Loucy (cell line): Measurements from ENCODE around the gene SV2B.

ENCODE experiments used
- H2AFZ ChIP-seq: fragments of 200-600 bp; sonication (generic); 2 replicates; pipeline ENCODE4 v1.6.0; 2016; ENCODE audit warnings: antibody characterized with exemption, mild to moderate bottlenecking, low read length, moderate library complexity
- H3F3A ChIP-seq: fragments of 200-600 bp; 2 replicates; pipeline ENCODE4 v1.6.0; 2016; ENCODE audit warnings: antibody characterized with exemption, low read depth, mild to moderate bottlenecking
- H3K27me3 ChIP-seq: fragments of 200-600 bp; sonication (generic); 2 replicates; pipeline ENCODE4 v1.6.1; 2014; ENCODE audit warnings: low read length, mild to moderate bottlenecking; ENCODE audit not compliant: insufficient read depth, poor library complexity, severe bottlenecking
- H3K36me3 ChIP-seq: fragments of 200-600 bp; sonication (generic); 2 replicates; pipeline ENCODE4 v1.6.1; 2016; ENCODE audit warnings: low read length; ENCODE audit not compliant: insufficient read depth
- H3K4me1 ChIP-seq: fragments of 200-600 bp; sonication (generic); 2 replicates; pipeline ENCODE4 v1.5.1; 2014; ENCODE audit warnings: low read length, mild to moderate bottlenecking; ENCODE audit not compliant: insufficient read depth, poor library complexity, severe bottlenecking
- H3K4me2 ChIP-seq: fragments of 200-600 bp; sonication (generic); 2 replicates; pipeline ENCODE4 v1.6.0; 2014; ENCODE audit warnings: antibody characterized with exemption, low read length, low read depth, mild to moderate bottlenecking; ENCODE audit not compliant: poor library complexity, severe bottlenecking
- H3K4me3 ChIP-seq: fragments of 200-600 bp; sonication (generic); 2 replicates; pipeline ENCODE4 v1.5.1; 2014; ENCODE audit warnings: low read length, mild to moderate bottlenecking, mixed read lengths; ENCODE audit not compliant: poor library complexity, severe bottlenecking
- H3K79me2 ChIP-seq: fragments of 200-600 bp; sonication (generic); 2 replicates; pipeline ENCODE4 v1.6.1; 2014; ENCODE audit warnings: low read length; ENCODE audit not compliant: insufficient read depth
- H3K9ac ChIP-seq: fragments of 200-600 bp; sonication (generic); 2 replicates; pipeline ENCODE4 v1.6.0; 2014; ENCODE audit warnings: mild to moderate bottlenecking, low read depth, low read length, moderate library complexity; ENCODE audit not compliant: poor library complexity, severe bottlenecking
- H3K9me2 ChIP-seq: fragments of 200-600 bp; sonication (generic); replicated peaks from 2 replicates; pipeline ENCODE4 v1.6.1; 2016; ENCODE audit warnings: low read depth, low read length, mixed read lengths
- H3K9me3 ChIP-seq: fragments of 200-600 bp; sonication (generic); 2 replicates; pipeline ENCODE4 v1.6.1; 2014; ENCODE audit warnings: mild to moderate bottlenecking, antibody characterized with exemption, low read length, low read depth; ENCODE audit not compliant: insufficient read depth
- H4K20me1 ChIP-seq: fragments of 200-600 bp; sonication (generic); 2 replicates; pipeline ENCODE4 v1.6.0; 2014; ENCODE audit warnings: antibody characterized with exemption, low read length, mild to moderate bottlenecking; ENCODE audit not compliant: insufficient read depth, poor library complexity, severe bottlenecking
- CTCF ChIP-seq: fragments of 200-600 bp; sonication (generic); conservative IDR thresholded peaks from 2 replicates; pipeline ENCODE4 v1.5.1; 2014; ENCODE audit warnings: mild to moderate bottlenecking, antibody characterized with exemption, low read length
- EZH2phosphoT487 ChIP-seq: fragments of 200-600 bp; IDR thresholded peaks from 2 replicates; pipeline ENCODE4 v1.6.1; 2018; ENCODE audit warnings: antibody characterized with exemption, mild to moderate bottlenecking, moderate library complexity, borderline replicate concordance

Gene SV2B

DNA sequence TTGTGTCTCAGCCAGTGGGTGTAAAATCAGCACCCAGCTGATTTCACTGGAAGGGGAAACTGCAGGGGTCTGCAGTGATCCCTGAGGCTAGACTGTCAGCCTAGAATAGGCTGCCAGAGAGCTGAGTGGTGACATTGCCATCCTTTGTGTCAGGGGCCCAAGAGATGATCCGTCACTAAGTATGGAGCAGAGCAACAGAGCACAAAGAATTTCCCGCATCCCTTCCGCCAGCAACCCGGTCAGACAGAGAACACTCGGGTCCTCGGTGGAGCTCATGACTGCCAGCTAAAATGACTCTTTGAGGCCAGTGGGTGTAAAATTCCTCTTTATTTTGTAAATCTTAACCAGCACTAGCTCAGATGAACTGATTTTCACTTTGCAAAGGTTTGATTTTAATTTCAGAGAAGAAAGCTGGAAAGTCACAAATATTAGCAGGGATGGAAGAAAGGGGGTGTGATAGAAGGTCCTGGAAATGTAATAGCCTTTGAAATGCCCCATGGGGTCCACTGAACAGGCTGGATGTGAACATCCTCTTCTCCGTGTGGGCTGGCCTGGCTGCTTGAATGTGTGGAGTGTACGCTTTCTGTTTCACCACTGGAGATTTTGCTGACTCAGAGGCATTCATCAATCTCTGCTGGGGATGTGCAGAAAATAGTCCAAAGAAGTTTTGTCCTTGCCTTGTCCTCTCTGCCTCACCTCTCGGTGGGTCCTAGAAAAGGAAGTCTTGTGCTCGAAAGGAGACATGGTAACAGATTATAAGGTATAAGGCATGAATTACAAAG is 138.8 kb downstream of the SV2B start:
- Histone ChIP-seq H3K9ac (no peak overlapping the region), H4K20me1 (no peaks in the 10 kb centered on the region), H3F3A (no peaks in the 10 kb centered on the region), H3K4me3 (no peak overlapping the region), H3K4me2 (no peak overlapping the region), H3K4me1 (no peaks in the 10 kb centered on the region), H2AFZ (no peak overlapping the region), H3K9me2 (no peaks in the 10 kb centered on the region), H3K79me2 (no peaks in the 10 kb centered on the region), H3K36me3 (no peaks in the 10 kb centered on the region), H3K9me3 (no peaks in the 10 kb centered on the region), H3K27me3 (peaks cover 9% of the 10 kb centered on the region)
- no peak for TF ChIP-seq CTCF
- TF ChIP-seq EZH2phosphoT487: no peak

GRCh38 chr15:91243826-91244225 is 143.8 kb downstream of the SV2B start:
- no peaks in the 10 kb centered on the region for H3K4me1 ChIP-seq
- H3K36me3 ChIP-seq: no peaks in the 10 kb centered on the region
- H3K9me2 ChIP-seq: no peaks in the 10 kb centered on the region
- no peaks in the 10 kb centered on the region for H3K9me3 ChIP-seq
- TF ChIP-seq CTCF (no peak), EZH2phosphoT487 (no peak)
- no peak overlapping the region for H2AFZ ChIP-seq
- H3K4me3 ChIP-seq: no peak overlapping the region
- H3K4me2 ChIP-seq: no peak overlapping the region
- H3F3A ChIP-seq: no peaks in the 10 kb centered on the region
- no peaks in the 10 kb centered on the region for H3K79me2 ChIP-seq
- no peak overlapping the region for H3K9ac ChIP-seq
- no peaks in the 10 kb centered on the region for H4K20me1 ChIP-seq
- H3K27me3 ChIP-seq: peaks cover 9% of the 10 kb centered on the region

- Histone ChIP-seq H3K9me2 (no peaks in the 10 kb centered on the region), H3K9me3 (no peaks in the 10 kb centered on the region), H3K79me2 (no peaks in the 10 kb centered on the region), H4K20me1 (no peaks in the 10 kb centered on the region), H2AFZ (no peak overlapping the region), H3K4me1 (no peaks in the 10 kb centered on the region), H3K9ac (no peak overlapping the region), H3K27me3 (peaks cover 9% of the 10 kb centered on the region), H3F3A (no peaks in the 10 kb centered on the region), H3K4me3 (no peak overlapping the region), H3K36me3 (no peaks in the 10 kb centered on the region), H3K4me2 (no peak overlapping the region)
- TF ChIP-seq EZH2phosphoT487 (no peak), CTCF (no peak)
Observed at GRCh38 chr15:91244919-91245318, 144.9 kb downstream of the SV2B start.
